ENCODE measurements around the gene ZNF667.

Gene ZNF667

GRCh38 chr19:56405062-56405461 lies 72.1 kb downstream of the ZNF667 start:
- CTCF ChIA-PET, result no interaction called here
- no peak for TF ChIP-seq CTCF (IDR thresholded peaks at IDR 0.05; ENCODE audit: control extremely low read depth, extremely low read depth, low read depth, missing control alignments)
- POLR2A ChIA-PET, result no interaction called here
- DNase-seq (ENCODE audit: extremely low spot score), result no peak

GRCh38 chr19:56404705-56405056 lies 72.5 kb downstream of the ZNF667 start:
- CTCF ChIA-PET, result no interaction called here
- no peak for DNase-seq (ENCODE audit: extremely low spot score)

GRCh38 chr19:56403764-56404704 lies 73.1 kb downstream of the ZNF667 start, which contains the start of gene ZNF583:
TSS of gene ZNF583 (plus strand) at chr19:56404332. CDS start at chr19:56407115, 2,783 bp downstream.
- ChIA-PET POLR2A (no interaction called here), CTCF (no interaction called here)
- DNase-seq (ENCODE audit: extremely low spot score), result peak; percentile 93
- no peak for TF ChIP-seq CTCF (IDR thresholded peaks at IDR 0.05; ENCODE audit: control extremely low read depth, extremely low read depth, low read depth, missing control alignments)

More at GRCh38 chr19:56404705-56405056, 72.5 kb downstream of the ZNF667 start:
- POLR2A ChIA-PET, result no interaction called here
- TF ChIP-seq CTCF (IDR thresholded peaks at IDR 0.05; ENCODE audit: control extremely low read depth, extremely low read depth, low read depth, missing control alignments), result no peak

GRCh38 chr19:56403261-56403660 lies 73.9 kb downstream of the ZNF667 start:
- DNase-seq (ENCODE audit: extremely low spot score), result peak; percentile 13
- ChIA-PET CTCF (no interaction called here), POLR2A (no interaction called here)
- no peak for TF ChIP-seq CTCF (IDR thresholded peaks at IDR 0.05; ENCODE audit: control extremely low read depth, extremely low read depth, low read depth, missing control alignments)

GRCh38 chr19:56400485-56400884 lies 76.7 kb downstream of the ZNF667 start:
- POLR2A ChIA-PET, result no interaction called here
- TF ChIP-seq CTCF (IDR thresholded peaks at IDR 0.05; ENCODE audit: control extremely low read depth, extremely low read depth, low read depth, missing control alignments), result no peak
- DNase-seq (ENCODE audit: extremely low spot score), result no peak
- CTCF ChIA-PET, result no interaction called here

- CTCF ChIA-PET, result interaction anchor here (1.2 kb wide), 1 partner anchor 11 kb away, joined by 4 read pairs; no protein-coding TSS in a partner anchor
- no peak for DNase-seq (ENCODE audit: extremely low spot score)
- TF ChIP-seq CTCF (IDR thresholded peaks at IDR 0.05; ENCODE audit: control extremely low read depth, extremely low read depth, low read depth, missing control alignments), result no peak
- POLR2A ChIA-PET, result no interaction called here
Observed at GRCh38 chr19:56398809-56399208, 78.3 kb downstream of the ZNF667 start.

Measured in GM10248 (cell line).